Gastrocnemius medialis (tissue), 4 donors: ENCODE results near the gene ASB12.

Experiments used
- CTCF ChIP-seq, 5 experiments: fragments of 450-650 bp in 3 of 5; fragments of 200-600 bp in 2 of 5; sonication (generic) in 2 of 5; IDR thresholded peaks in 4 of 5; conservative IDR thresholded peaks in 1 of 5; 1 replicate in 4 of 5; 2 replicates in 1 of 5; pipeline ENCODE4 v1.5.1; 2016 to 2019; ENCODE audit warnings: antibody characterized with exemption in 5 of 5, mild to moderate bottlenecking in 3 of 5, moderate library complexity in 3 of 5
- POLR2A ChIP-seq, 2 donors: fragments of 450-650 bp; IDR thresholded peaks; one replicate each; pipeline ENCODE4 v1.6.1; 2017; ENCODE audit warnings: antibody characterized with exemption in 2 of 2, mild to moderate bottlenecking in 2 of 2, moderate library complexity in 2 of 2

GRCh38 chrX:64188901-64189300 is 41.5 kb downstream of the ASB12 start:
- TF ChIP-seq POLR2A (IDR thresholded peaks at IDR 0.05), result no peak
- no peak for TF ChIP-seq CTCF (IDR thresholded peaks at IDR 0.05 in 4 of 5, conservative IDR thresholded peaks at IDR 0.05 in 1 of 5)
